H1 (cell line): ENCODE data around the gene SLC7A5. TPM values are rescaled to one million over a fixed set of nuclear protein-coding genes. Genes with fewer than 3 reads are reported as not detected.

Experiments
- ASH2L ChIP-seq: fragments of 200-600, 300-600 bp; sonication (generic); IDR thresholded peaks from one replicate; pipeline ENCODE4 v1.7.1; 2017; ENCODE audit warnings: low read length
- CBX8 ChIP-seq: fragments of 300-800, 300-1000 bp; sonication (generic); IDR thresholded peaks from 2 replicates; pipeline ENCODE4 v1.7.1; 2016; ENCODE audit warnings: low read depth, low read length, borderline replicate concordance
- RAD21 ChIP-seq, 2 experiments: IDR thresholded peaks in 1 of 2; conservative IDR thresholded peaks in 1 of 2; 2 replicates each; pipeline ENCODE4 v1.6.1; 2011; ENCODE audit warnings: low read depth in 2 of 2, low read length in 2 of 2, improper control_type of control experiment in 1 of 2, inconsistent platforms in 1 of 2, mild to moderate bottlenecking in 1 of 2, moderate library complexity in 1 of 2
- polyA plus RNA-seq, 7 experiments: library from polyadenylated mRNA; depleted of rRNA in 3 of 7; stranded (reverse) in 5 of 7; unstranded in 2 of 7; fragments of >200 nt in 5 of 7; fragments of 200-250 nt in 2 of 7; gene quantifications; 1 replicate in 5 of 7; 2 replicates in 1 of 7; 4 replicates in 1 of 7; pipeline versions ENCODE4 v1.2.1 to v1.2.3, GENCODE V29; 2011 to 2013; ENCODE audit warnings: missing spikeins in 2 of 7, mixed read lengths in 2 of 7
- total RNA-seq: library from RNA; stranded (reverse); fragmentation: NEBNext Ultra II Directional; extraction: Animal tissue kit (Norgen Biotek cat#: 25700); gene quantifications from 2 replicates; pipeline ENCODE4 v1.2.1, GENCODE V29; 2021
- TF ChIP-seq, protein P1 (sequence below): fragments of 300-600 bp; sonication (generic); IDR thresholded peaks from 2 replicates; pipeline ENCODE4 v1.7.1; 2012; ENCODE audit warnings: low read length, moderate library complexity, mild to moderate bottlenecking, inconsistent platforms; ENCODE audit not compliant: insufficient replicate concordance
- TF ChIP-seq, protein P2 (sequence below): IDR thresholded peaks from 2 replicates; pipeline ENCODE4 v1.6.1; 2012; ENCODE audit warnings: low read length, inconsistent platforms

The SLC7A5 gene
- total and polyA plus RNA-seq, 2 of the 8 experiments (the other 6 are each of a cell fraction or from before 2014, with no cell fraction given) = 68.2 to 341 TPM

DNA sequence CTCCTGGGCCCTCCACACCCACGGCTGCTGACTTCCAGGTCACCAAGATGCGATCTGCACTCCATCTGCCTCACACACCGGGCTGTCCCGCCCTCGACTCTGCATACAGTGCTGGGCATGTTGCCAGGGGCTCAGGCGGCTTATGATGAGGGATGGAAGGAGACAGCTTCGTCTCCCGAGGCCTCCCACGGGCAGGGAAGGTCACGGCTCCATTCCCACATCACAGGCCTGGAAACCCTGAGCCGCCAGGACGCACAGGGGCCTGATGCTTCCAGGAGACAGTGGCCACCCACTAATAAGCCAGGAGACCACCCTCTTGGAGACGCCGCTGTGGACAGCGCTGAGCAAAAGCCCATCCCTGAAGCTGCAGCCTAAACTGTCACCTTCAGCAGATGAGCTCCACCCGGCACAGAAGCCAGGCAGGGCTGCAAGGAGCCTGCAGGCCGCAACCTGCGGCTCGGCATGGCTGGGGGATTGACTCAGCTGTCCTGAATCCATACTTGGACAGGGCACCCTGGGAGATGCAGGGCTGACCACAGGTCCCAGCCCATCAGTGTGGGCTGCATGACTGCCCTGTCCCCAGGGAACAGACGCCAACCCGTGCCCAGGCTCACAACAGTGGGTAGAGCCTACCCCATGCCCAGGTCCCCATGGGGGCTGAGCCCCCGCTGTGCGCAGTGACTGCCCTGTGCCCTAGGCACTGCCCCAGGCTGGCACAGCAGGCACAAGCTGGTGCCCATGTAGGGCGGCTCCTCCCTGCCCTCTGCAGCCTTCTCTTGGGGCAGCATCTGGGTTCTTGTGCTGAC is 34.4 kb downstream of the SLC7A5 start (continued):
- no peak for TF ChIP-seq CBX8
- TF ChIP-seq, protein P1, sequence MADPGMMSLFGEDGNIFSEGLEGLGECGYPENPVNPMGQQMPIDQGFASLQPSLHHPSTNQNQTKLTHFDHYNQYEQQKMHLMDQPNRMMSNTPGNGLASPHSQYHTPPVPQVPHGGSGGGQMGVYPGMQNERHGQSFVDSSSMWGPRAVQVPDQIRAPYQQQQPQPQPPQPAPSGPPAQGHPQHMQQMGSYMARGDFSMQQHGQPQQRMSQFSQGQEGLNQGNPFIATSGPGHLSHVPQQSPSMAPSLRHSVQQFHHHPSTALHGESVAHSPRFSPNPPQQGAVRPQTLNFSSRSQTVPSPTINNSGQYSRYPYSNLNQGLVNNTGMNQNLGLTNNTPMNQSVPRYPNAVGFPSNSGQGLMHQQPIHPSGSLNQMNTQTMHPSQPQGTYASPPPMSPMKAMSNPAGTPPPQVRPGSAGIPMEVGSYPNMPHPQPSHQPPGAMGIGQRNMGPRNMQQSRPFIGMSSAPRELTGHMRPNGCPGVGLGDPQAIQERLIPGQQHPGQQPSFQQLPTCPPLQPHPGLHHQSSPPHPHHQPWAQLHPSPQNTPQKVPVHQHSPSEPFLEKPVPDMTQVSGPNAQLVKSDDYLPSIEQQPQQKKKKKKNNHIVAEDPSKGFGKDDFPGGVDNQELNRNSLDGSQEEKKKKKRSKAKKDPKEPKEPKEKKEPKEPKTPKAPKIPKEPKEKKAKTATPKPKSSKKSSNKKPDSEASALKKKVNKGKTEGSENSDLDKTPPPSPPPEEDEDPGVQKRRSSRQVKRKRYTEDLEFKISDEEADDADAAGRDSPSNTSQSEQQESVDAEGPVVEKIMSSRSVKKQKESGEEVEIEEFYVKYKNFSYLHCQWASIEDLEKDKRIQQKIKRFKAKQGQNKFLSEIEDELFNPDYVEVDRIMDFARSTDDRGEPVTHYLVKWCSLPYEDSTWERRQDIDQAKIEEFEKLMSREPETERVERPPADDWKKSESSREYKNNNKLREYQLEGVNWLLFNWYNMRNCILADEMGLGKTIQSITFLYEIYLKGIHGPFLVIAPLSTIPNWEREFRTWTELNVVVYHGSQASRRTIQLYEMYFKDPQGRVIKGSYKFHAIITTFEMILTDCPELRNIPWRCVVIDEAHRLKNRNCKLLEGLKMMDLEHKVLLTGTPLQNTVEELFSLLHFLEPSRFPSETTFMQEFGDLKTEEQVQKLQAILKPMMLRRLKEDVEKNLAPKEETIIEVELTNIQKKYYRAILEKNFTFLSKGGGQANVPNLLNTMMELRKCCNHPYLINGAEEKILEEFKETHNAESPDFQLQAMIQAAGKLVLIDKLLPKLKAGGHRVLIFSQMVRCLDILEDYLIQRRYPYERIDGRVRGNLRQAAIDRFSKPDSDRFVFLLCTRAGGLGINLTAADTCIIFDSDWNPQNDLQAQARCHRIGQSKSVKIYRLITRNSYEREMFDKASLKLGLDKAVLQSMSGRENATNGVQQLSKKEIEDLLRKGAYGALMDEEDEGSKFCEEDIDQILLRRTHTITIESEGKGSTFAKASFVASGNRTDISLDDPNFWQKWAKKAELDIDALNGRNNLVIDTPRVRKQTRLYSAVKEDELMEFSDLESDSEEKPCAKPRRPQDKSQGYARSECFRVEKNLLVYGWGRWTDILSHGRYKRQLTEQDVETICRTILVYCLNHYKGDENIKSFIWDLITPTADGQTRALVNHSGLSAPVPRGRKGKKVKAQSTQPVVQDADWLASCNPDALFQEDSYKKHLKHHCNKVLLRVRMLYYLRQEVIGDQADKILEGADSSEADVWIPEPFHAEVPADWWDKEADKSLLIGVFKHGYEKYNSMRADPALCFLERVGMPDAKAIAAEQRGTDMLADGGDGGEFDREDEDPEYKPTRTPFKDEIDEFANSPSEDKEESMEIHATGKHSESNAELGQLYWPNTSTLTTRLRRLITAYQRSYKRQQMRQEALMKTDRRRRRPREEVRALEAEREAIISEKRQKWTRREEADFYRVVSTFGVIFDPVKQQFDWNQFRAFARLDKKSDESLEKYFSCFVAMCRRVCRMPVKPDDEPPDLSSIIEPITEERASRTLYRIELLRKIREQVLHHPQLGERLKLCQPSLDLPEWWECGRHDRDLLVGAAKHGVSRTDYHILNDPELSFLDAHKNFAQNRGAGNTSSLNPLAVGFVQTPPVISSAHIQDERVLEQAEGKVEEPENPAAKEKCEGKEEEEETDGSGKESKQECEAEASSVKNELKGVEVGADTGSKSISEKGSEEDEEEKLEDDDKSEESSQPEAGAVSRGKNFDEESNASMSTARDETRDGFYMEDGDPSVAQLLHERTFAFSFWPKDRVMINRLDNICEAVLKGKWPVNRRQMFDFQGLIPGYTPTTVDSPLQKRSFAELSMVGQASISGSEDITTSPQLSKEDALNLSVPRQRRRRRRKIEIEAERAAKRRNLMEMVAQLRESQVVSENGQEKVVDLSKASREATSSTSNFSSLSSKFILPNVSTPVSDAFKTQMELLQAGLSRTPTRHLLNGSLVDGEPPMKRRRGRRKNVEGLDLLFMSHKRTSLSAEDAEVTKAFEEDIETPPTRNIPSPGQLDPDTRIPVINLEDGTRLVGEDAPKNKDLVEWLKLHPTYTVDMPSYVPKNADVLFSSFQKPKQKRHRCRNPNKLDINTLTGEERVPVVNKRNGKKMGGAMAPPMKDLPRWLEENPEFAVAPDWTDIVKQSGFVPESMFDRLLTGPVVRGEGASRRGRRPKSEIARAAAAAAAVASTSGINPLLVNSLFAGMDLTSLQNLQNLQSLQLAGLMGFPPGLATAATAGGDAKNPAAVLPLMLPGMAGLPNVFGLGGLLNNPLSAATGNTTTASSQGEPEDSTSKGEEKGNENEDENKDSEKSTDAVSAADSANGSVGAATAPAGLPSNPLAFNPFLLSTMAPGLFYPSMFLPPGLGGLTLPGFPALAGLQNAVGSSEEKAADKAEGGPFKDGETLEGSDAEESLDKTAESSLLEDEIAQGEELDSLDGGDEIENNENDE = no peak
- no peak for TF ChIP-seq ASH2L
- no peak for TF ChIP-seq RAD21 (IDR thresholded peaks at IDR 0.05 in 1 of 2, conservative IDR thresholded peaks at IDR 0.05 in 1 of 2; ENCODE audit: low read depth in 2 of 2, low read length in 2 of 2)
- TF ChIP-seq, protein P2, sequence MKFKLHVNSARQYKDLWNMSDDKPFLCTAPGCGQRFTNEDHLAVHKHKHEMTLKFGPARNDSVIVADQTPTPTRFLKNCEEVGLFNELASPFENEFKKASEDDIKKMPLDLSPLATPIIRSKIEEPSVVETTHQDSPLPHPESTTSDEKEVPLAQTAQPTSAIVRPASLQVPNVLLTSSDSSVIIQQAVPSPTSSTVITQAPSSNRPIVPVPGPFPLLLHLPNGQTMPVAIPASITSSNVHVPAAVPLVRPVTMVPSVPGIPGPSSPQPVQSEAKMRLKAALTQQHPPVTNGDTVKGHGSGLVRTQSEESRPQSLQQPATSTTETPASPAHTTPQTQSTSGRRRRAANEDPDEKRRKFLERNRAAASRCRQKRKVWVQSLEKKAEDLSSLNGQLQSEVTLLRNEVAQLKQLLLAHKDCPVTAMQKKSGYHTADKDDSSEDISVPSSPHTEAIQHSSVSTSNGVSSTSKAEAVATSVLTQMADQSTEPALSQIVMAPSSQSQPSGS = no peak
